HEK293 (cell line): ENCODE measurements around the gene EEF1AKMT4.

Source experiments
- FEZF1 ChIP-seq: fragments of 450-650 bp; formaldehyde crosslinking; IDR thresholded peaks from 2 replicates; pipeline ENCODE4 v1.5.1; 2016; ENCODE audit warnings: missing biosample characterization, missing genetic modification characterization
- RBAK ChIP-seq: fragments of 450-650 bp; formaldehyde crosslinking; IDR thresholded peaks from 2 replicates; pipeline ENCODE4 v1.5.1; 2016; ENCODE audit warnings: missing biosample characterization, missing genetic modification characterization
- YY1 ChIP-seq: fragments of 450-650 bp; formaldehyde crosslinking; IDR thresholded peaks from 2 replicates; pipeline ENCODE4 v1.5.1; 2018; ENCODE audit warnings: missing biosample characterization, missing genetic modification characterization
- ZNF660 ChIP-seq: fragments of 450-650 bp; IDR thresholded peaks from 2 replicates; pipeline ENCODE4 v1.5.1; 2018; ENCODE audit warnings: missing biosample characterization, mild to moderate bottlenecking, missing genetic modification characterization
- ZNF76 ChIP-seq: fragments of 450-650 bp; formaldehyde crosslinking; IDR thresholded peaks from 2 replicates; pipeline ENCODE4; 2016; ENCODE audit warnings: low read depth, missing biosample characterization, missing genetic modification characterization, borderline replicate concordance
- ZNF792 ChIP-seq: fragments of 450-650 bp; formaldehyde crosslinking; IDR thresholded peaks from 2 replicates; pipeline ENCODE4 v1.5.1; 2016; ENCODE audit warnings: missing biosample characterization, missing genetic modification characterization
- TF ChIP-seq, protein P1 (sequence below): fragments of 450-650 bp; formaldehyde crosslinking; IDR thresholded peaks from 2 replicates; pipeline ENCODE4 v1.5.1; 2016; ENCODE audit warnings: missing biosample characterization, missing genetic modification characterization
- TF ChIP-seq, protein P2 (sequence below): fragments of 450-650 bp; formaldehyde crosslinking; IDR thresholded peaks from 2 replicates; pipeline ENCODE4 v1.5.1; 2016; ENCODE audit warnings: missing biosample characterization, missing genetic modification characterization

DNA sequence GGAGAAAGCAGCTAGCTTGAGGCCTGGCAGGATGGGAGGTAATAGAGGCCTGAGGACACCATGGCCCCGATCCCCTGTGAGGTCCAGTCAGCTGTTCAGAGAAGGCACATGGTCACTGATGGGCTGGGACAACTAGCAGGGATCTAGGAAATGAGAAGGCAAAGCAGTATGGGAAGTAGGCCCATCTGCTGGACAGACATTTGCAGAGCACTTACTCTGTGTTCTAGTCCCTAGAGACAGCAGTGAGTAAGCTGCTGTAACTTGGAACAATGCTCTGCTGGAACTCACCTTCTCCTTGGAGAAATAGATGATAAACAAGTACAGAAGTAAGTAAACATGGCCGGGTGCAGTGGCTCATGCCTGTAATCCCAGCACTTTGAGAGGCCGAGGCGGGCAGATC is 33.5 kb downstream of the EEF1AKMT4 start:
- no peak for TF ChIP-seq ZNF792 (tag by site-specific recombination)
- TF ChIP-seq, protein P1, sequence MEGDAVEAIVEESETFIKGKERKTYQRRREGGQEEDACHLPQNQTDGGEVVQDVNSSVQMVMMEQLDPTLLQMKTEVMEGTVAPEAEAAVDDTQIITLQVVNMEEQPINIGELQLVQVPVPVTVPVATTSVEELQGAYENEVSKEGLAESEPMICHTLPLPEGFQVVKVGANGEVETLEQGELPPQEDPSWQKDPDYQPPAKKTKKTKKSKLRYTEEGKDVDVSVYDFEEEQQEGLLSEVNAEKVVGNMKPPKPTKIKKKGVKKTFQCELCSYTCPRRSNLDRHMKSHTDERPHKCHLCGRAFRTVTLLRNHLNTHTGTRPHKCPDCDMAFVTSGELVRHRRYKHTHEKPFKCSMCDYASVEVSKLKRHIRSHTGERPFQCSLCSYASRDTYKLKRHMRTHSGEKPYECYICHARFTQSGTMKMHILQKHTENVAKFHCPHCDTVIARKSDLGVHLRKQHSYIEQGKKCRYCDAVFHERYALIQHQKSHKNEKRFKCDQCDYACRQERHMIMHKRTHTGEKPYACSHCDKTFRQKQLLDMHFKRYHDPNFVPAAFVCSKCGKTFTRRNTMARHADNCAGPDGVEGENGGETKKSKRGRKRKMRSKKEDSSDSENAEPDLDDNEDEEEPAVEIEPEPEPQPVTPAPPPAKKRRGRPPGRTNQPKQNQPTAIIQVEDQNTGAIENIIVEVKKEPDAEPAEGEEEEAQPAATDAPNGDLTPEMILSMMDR (tag by site-specific recombination) = no peak
- TF ChIP-seq, protein P2, sequence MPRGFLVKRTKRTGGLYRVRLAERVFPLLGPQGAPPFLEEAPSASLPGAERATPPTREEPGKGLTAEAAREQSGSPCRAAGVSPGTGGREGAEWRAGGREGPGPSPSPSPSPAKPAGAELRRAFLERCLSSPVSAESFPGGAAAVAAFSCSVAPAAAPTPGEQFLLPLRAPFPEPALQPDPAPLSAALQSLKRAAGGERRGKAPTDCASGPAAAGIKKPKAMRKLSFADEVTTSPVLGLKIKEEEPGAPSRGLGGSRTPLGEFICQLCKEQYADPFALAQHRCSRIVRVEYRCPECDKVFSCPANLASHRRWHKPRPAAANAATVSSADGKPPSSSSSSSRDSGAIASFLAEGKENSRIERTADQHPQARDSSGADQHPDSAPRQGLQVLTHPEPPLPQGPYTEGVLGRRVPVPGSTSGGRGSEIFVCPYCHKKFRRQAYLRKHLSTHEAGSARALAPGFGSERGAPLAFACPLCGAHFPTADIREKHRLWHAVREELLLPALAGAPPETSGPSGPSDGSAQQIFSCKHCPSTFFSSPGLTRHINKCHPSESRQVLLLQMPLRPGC (tag by site-specific recombination) = no peak
- no peak for TF ChIP-seq ZNF76
- TF ChIP-seq ZNF660 = no peak
- TF ChIP-seq YY1 (tag by site-specific recombination) = no peak
- TF ChIP-seq FEZF1 (tag by site-specific recombination) = no peak
- no peak for TF ChIP-seq RBAK (tag by site-specific recombination)
